Esophagus squamous epithelium (tissue), 4 donors: ENCODE data around the gene B3GAT2.

ENCODE experiments used
- CTCF ChIP-seq, 6 experiments: fragments of 450-650 bp in 4 of 6; fragments of 200-600 bp in 2 of 6; sonication (generic) in 2 of 6; IDR thresholded peaks; one replicate each; pipeline ENCODE4 v1.5.1; 2016 to 2019; ENCODE audit warnings: antibody characterized with exemption in 6 of 6, mild to moderate bottlenecking in 4 of 6, moderate library complexity in 4 of 6
- POLR2A ChIP-seq, 4 donors: fragments of 450-650 bp; IDR thresholded peaks; one replicate each; pipeline ENCODE4 v1.6.1; 2017; ENCODE audit warnings: antibody characterized with exemption in 4 of 4, mild to moderate bottlenecking in 4 of 4, moderate library complexity in 3 of 4

GRCh38 chr6:70956451-70957283, at the start of gene B3GAT2:
- TF ChIP-seq CTCF (IDR thresholded peaks at IDR 0.05) = no peak
- TF ChIP-seq POLR2A (IDR thresholded peaks at IDR 0.05) = no peak
